Measurements from ENCODE around the gene SSBP2.
A peak's percentile ranks its signal among the peaks of the same experiment; 100 is the strongest.
"Not testable (repeated sequence)": the region's sequence is repeated elsewhere in the genome, so short reads cannot be mapped to it uniquely, and the experiment has no call there.

SSBP2 gene

DNA sequence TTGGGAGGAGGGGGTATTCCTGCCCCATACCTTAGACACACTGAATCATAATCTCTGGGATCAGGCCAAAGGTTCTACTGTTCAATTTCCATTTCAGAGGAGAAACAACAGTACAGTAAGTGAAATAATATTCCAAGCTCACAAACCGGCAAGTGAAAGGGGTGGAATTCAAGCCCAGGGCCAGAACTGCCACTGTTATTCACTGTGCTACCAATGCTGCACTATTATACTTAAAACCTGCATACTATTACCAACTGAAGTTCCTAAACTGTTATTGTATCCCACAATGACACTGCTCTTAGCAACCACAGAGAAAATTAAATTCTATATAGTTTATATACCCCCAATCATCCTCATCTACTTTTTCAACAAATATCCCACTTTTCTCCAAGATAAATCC, 24.6 kb downstream of the SSBP2 start:
- no peak for DNase-seq

DNA sequence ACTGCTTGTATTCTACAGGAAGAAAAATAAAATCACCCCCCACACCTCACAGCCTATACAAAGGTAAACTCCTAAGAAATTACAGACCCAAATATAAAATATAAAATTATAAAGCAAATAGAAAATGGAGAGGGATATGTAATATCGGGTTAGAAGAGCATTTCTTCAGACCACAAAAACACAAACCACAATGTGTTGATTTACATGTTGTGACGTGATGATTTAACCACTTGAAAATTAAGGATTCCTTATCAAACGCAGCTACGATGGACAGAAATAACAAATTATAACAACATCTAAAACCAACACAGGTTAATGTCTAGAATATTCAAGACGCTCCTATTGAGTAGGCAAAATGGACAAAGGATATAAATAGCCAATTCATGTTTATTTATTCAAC, 26.3 kb downstream of the SSBP2 start:
- DNase-seq: no peak

DNA sequence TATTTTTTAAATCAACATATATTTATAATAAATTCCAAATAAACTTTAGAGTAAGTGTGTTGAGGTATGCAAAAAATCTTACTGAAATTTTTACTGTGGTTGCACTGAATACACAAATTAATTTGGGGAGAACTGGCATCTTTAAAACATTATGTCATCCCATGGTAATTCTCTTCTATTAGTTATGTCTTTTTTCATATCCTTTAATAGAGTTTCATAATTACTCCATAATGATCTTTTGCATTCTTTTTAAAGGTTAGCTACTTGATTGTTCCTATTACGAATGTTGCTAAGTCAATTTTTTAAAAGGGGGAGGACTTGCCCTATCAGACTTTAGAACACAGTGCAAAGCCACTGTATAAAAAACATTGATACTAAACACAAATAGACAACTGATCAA, 26.8 kb downstream of the SSBP2 start:
- no peak for DNase-seq

DNA sequence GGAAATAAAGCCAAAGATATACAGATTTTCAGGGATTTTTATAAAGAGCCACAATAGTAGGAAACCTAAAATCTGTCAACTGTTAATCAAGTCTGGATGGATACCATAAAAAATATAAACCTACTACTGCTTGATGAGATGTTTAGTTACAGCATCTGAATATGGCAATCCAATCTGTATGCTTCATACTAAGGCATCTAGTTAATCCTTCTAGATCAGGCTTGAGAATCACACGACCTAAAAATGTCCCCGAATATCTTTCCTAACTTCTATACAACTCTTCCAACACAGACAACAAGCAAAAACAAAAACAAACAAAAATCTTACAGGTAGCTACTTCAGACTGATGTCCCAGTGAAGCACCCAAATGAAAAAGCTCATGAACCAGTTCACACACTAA, 29.8 kb downstream of the SSBP2 start:
- no peak for DNase-seq

DNA sequence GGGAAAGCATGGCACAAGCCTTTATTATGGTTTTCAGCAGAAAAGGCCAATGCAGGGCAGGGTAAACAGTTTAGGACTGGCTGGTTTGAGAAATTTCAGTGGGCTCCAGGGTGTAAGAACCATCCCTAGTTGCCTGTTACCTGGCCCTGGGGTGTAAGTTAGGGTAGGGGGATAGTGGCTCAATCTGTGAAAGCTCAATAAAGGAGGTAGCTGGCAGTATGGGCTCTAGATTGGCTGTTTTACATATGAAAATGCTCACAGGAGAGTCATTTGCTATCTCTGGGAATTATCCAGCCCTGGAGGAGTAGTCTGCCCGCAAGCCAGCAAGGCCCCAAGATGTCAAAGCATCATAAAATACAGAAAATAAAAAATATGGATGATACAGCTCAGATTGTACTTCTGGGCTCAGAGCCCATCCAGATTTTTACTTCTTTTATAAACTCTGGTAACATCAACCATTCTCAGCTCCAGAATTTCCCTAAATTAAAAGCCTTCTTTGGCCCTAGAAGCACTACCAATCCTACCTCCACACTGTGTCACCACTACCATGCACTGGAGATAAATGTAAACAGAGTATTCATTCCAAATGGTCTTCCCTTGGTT, 31.1 kb downstream of the SSBP2 start:
- no peak for DNase-seq

DNA sequence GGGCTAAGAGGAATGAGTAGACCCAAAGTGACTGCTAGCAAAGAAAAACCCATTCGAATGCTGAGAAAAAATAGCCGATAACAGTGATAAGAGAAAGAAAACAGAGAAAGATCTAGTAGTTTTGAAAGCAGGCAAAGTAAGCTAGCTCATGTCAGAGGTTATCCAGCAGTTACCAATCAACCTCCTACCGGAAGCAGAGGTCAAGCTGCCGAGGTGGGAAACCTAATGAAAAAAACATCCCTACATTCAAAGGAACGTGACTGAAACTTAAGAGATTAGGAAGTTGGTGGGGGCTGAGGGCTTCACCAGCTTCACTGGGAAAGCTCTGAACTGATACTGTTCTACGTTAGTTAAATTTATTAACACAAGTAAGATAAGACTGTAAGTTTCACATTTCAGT, 32.6 kb downstream of the SSBP2 start:
- DNase-seq: peak in 1 of 5 experiments; percentile 13

DNA sequence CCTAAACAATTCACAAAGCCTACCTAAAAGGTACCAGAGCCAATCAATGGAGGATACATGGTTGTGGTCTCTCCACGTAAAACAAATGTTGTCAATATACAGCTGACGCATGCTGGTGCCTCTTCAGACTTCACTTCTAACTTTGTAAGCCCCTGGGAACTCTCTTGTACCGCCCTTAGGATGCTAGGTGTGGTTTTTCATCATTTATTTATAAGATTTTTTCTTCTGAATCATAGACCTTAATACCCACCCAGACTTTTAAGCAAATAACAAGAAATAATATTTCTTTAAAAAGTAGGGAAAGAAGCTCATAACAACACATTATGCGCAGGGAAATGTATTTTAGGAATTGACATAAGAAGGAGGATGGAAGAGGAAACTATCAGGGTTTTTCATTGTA, 33.0 kb downstream of the SSBP2 start:
- DNase-seq: no peak

DNA sequence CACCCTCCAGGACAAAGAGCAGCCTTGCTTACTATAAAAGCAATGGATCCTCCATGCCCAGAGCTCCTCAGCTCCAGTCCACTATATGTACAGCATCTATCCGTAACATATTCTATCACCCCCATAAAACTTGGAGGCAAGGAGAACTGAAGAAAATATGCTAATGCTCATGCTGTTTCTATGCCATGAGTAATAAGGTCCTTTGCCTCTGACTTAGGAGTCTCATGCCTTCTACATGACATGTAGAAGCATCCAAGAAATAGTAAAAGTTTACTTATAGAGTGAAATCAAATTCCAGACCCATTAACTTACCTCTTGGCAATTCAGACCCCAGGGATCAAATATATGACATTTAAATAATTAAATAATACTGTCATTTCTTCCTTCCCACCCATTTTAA, 33.7 kb downstream of the SSBP2 start:
- no peak for DNase-seq

DNA sequence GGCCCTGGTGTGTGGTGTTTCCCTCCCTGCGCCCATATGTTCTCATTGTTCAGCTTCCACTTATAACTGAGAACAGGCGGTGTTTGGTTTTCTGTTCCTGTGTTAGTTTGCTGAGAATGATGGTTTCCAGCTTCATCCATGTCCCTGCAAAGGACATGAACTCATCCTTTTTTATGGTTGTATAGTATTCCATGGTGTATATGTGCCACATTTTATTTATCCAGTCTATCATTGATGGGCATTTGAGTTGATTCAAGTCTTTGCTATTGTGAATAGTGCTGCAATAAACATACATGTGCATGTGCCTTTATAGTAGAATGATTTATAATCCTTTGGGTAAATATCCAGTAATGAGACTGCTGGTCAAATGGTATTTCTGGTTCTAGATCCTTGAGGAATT, 36.8 kb downstream of the SSBP2 start:
- not testable (repeated sequence) for DNase-seq

DNA sequence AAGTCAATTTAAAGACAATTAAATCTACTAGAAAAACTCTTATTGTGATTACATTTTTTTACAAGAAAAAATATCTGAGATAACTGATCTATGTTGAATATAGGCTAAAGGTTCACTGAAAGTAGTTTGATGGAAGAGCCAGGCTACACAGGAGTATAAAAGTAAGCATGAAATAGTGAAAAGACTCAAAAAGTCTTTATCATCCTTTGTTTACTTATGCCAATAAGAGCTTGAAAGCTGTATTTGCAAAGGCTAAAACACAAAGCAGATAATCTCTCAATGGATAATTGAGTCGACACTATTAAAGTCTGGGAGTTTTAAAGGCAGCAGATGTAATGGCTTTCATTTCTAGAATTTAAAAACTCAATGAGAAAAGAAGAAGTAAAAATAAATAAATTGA, 42.0 kb downstream of the SSBP2 start:
- no peak for DNase-seq

DNA sequence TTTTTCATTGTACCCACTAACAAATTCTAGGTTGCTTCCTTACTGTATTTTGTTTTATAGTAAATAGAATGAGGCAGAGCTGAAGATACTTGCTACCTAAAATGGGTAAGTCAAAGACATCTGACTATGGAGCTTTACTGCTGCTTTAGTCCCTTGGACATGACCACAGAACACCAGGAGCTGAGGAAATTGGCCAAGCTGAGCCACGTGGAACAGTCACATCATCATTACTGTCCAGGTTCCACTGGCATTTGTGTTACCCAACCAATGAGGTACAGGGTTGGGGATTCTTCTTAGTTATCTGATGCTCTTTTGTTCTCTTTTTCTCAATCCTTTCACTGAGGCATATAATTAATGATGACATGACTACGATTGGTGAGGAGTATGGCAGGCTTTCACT, 47.1 kb downstream of the SSBP2 start:
- no peak for DNase-seq

DNA sequence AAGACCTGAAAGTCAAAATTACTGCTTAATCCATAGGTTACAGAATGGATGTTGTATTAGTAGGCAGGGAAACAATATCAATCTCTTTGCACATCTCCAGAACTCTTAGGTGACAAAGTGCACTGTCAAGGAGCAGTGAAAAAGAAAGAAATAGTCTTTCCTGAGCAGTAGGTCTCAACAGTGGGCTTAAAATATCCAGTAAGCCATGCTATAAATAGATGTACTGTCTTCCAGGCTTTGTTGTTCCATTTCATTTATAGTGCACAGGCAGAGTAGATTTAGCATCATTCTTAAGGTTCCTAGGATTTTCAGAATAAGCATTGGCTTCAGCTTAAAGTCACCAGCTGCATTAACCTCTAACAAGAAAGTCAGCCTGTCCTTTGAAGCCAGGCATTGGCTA, 50.7 kb downstream of the SSBP2 start:
- DNase-seq: no peak

DNA sequence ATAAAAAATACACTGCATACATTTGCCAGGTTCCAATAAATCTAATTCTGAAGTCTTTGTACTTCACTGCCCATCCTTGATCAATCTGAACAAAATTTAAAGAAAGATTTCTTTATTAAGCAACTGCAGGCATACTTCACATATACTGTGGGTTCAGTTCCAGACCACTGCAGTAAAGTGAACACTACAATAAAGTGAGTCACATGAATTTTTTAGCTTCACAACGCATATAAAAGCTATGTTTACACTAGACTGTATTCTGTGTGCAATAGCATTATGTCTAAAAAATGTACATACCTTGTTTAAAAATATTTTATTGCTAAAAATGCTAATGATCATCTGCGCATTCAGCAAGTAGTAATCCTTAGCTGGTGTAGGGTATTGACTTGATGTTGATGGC, 52.1 kb downstream of the SSBP2 start:
- DNase-seq: no peak

DNA sequence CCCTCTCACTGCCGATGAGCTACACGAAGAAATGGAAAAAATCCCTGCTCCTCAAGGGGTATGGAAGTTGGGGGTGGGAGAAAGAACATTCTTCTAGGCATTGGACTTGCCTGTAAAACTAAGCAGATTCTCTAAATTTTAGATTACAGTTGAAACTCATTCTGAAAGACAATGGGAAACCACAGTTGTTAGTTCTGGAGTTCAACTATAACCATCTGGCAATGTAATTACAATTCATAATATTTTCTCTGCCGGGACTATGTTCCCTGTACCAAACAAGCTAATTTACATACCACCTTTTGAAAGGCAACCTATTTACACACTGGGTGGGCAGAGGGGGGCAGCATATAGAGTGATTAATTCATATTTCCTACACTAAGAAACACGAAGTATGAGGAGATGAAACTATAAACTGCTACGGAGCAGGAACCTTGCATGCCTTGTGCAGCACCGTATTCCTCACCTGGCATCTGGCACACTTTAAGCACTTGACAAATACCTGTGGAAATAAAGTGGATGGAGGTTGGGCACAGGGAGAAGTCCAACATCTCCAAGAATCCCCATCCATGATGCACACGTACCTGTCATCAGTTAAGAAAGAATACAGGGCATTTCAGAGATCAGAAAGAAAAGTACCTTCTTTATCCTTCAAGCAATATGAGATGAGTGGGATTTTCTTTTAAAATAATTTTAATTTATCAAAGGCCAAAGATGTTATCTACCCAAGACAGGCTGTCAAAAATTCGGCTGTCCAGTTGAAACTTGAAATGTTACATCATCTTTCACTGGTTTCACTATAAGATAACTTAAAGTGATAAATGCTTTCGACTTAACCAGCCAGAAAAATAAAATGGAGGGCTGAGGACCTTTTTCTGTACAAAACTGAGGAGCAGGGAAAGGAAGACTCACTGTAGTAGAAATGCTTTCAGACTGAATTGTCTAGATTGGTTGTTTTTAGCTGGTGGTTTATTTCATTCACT, 54.2 kb downstream of the SSBP2 start:
- peak in 1 of 5 experiments; percentile 30 for DNase-seq

DNA sequence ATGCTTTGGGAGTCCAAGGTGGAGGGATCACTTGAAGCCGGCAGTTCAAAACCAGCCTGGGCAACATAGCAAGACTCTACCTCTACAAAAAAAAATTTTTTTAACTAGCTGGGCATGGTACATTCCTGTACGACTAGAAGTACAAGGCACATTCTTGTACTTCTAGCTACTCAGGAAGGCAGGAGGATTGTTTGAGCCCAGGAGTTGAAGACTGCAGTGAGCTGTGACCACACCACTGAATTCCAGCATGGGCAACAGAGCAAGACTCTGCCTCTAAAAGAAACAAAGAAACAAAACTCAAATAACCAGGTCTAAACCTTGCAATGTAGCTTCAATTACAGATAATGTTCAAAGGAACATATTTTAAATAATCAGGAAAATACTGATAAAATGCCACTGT, 56.2 kb downstream of the SSBP2 start:
- no peak for DNase-seq

DNA sequence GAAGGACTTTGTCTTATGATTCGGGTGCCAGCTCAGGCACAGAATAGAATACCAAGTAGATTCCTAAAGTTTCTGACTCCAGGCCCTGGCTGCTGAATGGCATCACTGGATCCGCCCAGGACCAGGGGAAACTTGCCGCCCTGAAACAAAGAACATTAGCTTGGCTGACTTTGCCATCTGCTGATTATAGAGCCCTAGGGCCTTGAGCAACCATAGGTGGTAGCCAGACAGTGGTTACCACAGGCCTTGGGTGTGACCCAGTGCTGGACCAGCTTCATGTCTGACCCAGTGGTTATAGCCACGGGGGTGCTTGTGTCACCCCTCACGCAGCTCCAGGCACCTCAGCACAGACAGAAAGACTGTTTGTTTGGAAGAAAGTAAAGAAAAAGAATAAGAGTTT, 62.7 kb downstream of the SSBP2 start:
- DNase-seq: no peak

DNA sequence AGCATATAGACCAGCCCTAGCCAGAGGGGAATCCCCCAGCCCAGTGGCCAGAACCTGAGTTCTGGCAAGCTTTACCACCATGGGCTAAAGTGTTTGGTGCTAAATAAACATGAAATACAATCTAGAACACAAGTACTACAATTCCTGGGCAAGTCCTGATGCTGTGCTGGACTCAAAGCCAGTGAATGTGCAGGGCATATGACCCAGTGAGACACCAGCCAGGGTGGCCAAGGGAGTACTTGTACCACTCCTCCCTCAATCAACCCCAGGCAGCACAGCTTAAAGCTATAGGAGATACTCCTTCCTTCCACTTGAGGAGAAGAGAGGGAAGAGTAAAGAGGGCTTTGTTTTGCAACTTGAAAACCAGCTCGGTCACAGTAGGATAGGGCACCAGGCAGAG, 63.6 kb downstream of the SSBP2 start:
- DNase-seq: no peak

DNA sequence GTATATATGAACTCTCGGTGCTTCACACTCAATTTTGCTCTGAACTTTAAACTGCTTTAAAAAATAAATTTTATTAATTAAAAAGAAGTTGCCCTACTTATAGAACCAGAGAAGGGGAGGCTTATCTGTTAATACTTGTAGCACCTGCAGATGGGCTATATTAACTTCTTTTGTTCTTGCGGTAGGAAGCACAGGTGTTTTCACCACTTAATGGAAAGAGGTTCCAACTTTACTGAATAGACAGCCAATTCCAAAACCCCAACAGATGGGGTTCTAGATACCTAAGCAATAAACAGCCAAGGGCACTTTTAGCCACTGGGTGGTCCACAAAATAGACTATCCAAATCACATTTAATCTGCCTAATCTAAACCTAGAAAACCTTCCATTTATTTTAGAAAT, 65.4 kb downstream of the SSBP2 start:
- DNase-seq: no peak

DNA sequence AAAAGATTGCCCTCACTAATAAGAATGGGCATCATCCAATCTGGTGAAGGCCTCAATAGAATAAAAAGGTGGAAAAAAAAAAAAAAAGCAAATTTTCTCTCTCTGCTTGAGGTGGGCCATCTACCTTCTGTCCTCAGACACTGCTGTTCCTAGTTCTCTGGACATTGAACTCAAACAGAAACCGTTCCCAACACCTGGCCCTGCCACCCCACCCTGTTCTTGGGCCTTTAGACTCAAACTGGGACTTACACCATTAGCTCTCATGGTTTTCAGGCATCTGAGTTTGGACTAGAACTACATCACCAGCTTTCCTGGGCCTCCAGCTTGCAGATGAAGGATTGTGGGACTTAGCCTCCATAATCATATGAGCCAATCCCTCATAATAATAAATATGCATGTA, 71.0 kb downstream of the SSBP2 start:
- DNase-seq: no peak

DNA sequence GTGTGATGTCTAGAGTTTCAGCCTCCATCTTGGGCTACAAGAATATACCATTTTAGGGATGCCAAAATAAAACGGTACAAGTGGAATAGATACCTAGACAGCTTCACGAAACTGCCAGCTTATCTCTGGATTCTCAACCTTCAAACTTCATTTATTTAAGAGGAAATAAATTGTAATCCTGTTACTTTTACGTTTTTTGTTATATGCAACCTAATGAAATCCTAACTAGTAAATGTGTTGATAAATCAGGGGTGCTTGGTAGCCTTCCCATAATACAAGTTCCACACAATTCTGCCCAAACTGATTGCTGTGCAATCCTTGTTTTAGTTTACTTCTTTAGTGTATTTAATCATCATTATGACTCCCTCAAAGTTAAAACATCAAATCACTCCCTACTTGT, 75.5 kb downstream of the SSBP2 start:
- DNase-seq: no peak

DNA sequence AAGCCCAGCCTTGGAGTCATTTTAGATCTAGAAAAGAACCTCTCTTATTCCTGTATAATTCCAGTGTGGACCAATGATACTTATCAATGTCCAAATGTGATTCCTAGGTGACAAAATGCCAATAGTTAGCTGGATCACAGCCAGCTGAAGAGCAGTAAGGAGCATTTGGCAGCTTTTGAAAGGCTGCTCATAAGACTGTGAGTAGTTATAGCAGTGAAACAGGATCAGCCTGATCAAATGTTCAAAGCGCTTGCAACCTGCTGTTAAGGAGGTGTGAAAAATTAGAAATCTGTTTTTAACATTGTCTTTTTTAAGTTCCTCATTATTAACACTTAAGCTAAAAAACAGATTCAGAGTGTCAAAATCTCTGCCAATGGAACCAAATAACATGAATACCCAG, 85.1 kb downstream of the SSBP2 start:
- DNase-seq: no peak

DNA sequence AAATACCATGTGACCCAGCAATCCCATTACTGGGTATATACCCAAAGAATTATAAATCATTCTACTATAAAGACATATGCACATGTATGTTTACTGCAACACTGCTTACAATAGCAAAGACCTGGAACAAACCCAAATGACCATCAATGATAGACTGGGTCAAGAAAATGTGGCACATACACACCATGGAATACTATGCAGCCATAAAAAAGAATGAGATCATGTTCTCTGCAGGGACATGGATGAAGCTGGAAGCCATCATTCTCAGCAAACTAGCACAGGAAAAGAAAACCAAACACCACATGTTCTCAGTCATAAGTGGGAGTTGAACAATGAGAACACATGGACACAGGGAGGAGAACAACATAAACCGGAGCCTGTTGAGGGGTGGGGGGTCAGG, 90.3 kb downstream of the SSBP2 start:
- not testable (repeated sequence) for DNase-seq

DNA sequence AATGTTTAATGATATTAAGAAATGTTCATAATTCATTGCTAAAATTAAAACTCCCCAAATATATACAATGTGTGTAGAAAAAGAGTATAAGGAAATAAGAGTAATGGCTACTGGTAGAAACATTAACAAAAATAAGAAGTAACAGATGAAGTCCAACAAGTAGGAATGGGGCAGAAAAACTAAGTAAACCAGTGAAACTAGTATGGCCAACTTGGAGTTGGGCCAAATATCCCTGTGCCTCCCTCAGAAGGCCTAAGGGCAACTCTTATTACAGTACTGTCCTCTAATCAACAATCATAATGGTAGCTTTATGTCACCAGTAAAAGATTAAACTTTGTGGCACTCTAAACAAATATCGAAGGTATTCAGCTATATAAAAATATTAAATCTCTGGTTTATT, 93.5 kb downstream of the SSBP2 start:
- DNase-seq: no peak

DNA sequence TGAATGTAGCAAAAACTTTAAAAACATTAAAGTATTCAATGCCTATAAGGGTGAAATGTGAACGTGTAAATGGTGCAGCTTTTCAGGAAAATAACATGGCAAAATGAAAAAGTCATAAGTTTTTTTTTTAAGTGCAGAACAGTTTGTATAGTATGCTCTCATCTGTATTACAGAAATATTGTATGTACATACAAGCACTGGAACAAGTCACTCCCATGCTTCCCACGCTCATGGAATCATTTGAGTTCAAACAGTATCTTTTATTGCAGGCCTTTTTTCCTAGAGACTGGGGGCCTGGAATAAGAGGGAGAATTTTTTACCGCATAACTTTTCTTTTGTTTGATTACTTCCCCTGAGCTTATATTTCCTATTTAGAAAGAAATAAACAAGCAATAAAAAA, 94.1 kb downstream of the SSBP2 start:
- DNase-seq: no peak

DNA sequence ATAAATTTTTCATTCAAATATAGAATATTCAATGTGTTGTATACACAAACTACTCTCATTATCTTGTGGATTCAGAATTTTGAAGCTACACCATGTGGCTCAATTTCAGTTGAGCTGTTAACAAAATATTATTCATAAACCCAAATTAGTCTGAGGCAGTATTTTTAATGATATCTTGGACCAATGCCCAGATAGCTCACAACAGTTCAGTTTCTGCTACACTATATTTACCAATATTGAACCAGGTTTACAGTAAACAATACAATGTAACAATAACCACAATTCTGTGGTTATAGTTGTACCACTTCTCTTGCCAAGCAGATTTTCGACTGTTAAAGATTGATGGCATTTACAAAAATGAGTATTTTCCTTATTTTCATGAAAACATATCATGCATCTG, 99.9 kb downstream of the SSBP2 start:
- no peak for DNase-seq
